ENCODE measurements around the gene NIP7.
"Not testable (repeated sequence)": the region's sequence is repeated elsewhere in the genome, so short reads cannot be mapped to it uniquely, and the experiment has no call there.

Gene NIP7

GRCh38 chr16:69348222-69348621, 8.7 kb downstream of the NIP7 start:
- no peak for DNase-seq

GRCh38 chr16:69349536-69349935, 10.0 kb downstream of the NIP7 start:
- no peak for DNase-seq

- DNase-seq: no peak
Measured at GRCh38 chr16:69350536-69351133, 11.1 kb downstream of the NIP7 start.

GRCh38 chr16:69351309-69352027, 11.9 kb downstream of the NIP7 start, which contains the start of gene TMED6:
Gene TMED6, minus strand, starts transcription at chr16:69351786. Its CDS starts 33 bp downstream, at chr16:69351753.
- DNase-seq: no peak

- not testable (repeated sequence) for DNase-seq
Measured at GRCh38 chr16:69360070-69360469, 20.5 kb downstream of the NIP7 start.

GRCh38 chr16:69363281-69363717, 23.7 kb downstream of the NIP7 start:
- no peak for DNase-seq

- no peak for DNase-seq
Measured at GRCh38 chr16:69364088-69364487, 24.5 kb downstream of the NIP7 start.

- DNase-seq: no peak
Measured at GRCh38 chr16:69365901-69366300, 26.3 kb downstream of the NIP7 start.

GRCh38 chr16:69366431-69366830, 26.9 kb downstream of the NIP7 start:
- DNase-seq: no peak

- DNase-seq: no peak
Measured at GRCh38 chr16:69367980-69368379, 28.4 kb downstream of the NIP7 start.

- DNase-seq: no peak
Measured at GRCh38 chr16:69368866-69369265, 29.3 kb downstream of the NIP7 start.

GRCh38 chr16:69371564-69371963, 32.0 kb downstream of the NIP7 start:
- no peak for DNase-seq

- no peak for DNase-seq
Measured at GRCh38 chr16:69373019-69373418, 33.4 kb downstream of the NIP7 start.

GRCh38 chr16:69376393-69377059, 37.0 kb downstream of the NIP7 start:
- no peak for DNase-seq

- no peak for DNase-seq
Measured at GRCh38 chr16:69378036-69378435, 38.5 kb downstream of the NIP7 start.

- no peak for DNase-seq
Measured at GRCh38 chr16:69378760-69379159, 39.2 kb downstream of the NIP7 start.

GRCh38 chr16:69381231-69381630, 41.7 kb downstream of the NIP7 start:
- no peak for DNase-seq

- DNase-seq: no peak
Measured at GRCh38 chr16:69382421-69382820, 42.8 kb downstream of the NIP7 start.

GRCh38 chr16:69384974-69385373, 45.4 kb downstream of the NIP7 start:
- no peak for DNase-seq

GRCh38 chr16:69386596-69386995, 47.0 kb downstream of the NIP7 start:
- DNase-seq: no peak
